H1 (cell line): ENCODE measurements around the gene POLR3G. TPM values are rescaled to one million over a fixed set of nuclear protein-coding genes. Genes with fewer than 3 reads are reported as not detected.

Experiments
- CTCF ChIA-PET: fragments of 300-600 bp; sonication (Branson Sonifier 250); formaldehyde crosslinking; loops from one replicate; lab custom pipeline; 2021; ENCODE audit not compliant: partially characterized antibody; lab: Charles Lee
- POLR2A ChIA-PET: fragments of 300-600 bp; sonication (Branson Sonifier 250); formaldehyde crosslinking; loops from one replicate; lab custom pipeline; 2021; ENCODE audit warnings: inconsistent platforms; ENCODE audit not compliant: partially characterized antibody; lab: Charles Lee
- DNase-seq, 2 experiments: peaks; one replicate each; pipeline versions ENCODE4 v3.0.0 to v3.0.0-alpha.2; 2010 to 2022; ENCODE audit warnings: low spot score in 2 of 2, low read depth in 1 of 2, mixed read lengths in 1 of 2
- FAIRE-seq: peaks from 2 replicates; lab custom pipeline; 2011; peaks lifted over from hg19 to GRCh38; lab: Jason Lieb, UNC
- H2AFZ ChIP-seq: 2 replicates; pipeline ENCODE4 v1.8.1; 2012; ENCODE audit warnings: low read length, inconsistent platforms
- H2AK5ac ChIP-seq: 2 replicates; pipeline ENCODE4 v1.6.1; 2013; ENCODE audit warnings: low read depth, low read length
- H2BK120ac ChIP-seq: replicated peaks from 2 replicates; pipeline ENCODE3; 2013; ENCODE audit warnings: low read depth, low read length, inconsistent platforms
- H2BK12ac ChIP-seq: 2 replicates; pipeline ENCODE4 v1.6.1; 2013; ENCODE audit warnings: low read depth, low read length
- H2BK15ac ChIP-seq: 2 replicates; pipeline ENCODE4 v1.6.1; 2013; ENCODE audit warnings: low read length
- H2BK20ac ChIP-seq: 2 replicates; pipeline ENCODE4 v1.6.1; 2013; ENCODE audit warnings: low read length
- H2BK5ac ChIP-seq: 2 replicates; pipeline ENCODE4 v1.6.1; 2013; ENCODE audit warnings: low read depth, low read length
- H3K14ac ChIP-seq: 2 replicates; pipeline ENCODE4 v1.6.1; 2013; ENCODE audit warnings: inconsistent platforms; ENCODE audit not compliant: insufficient read length
- H3K18ac ChIP-seq: 2 replicates; pipeline ENCODE4 v1.6.1; 2013; ENCODE audit warnings: low read length; ENCODE audit errors: extremely low read depth
- H3K23ac ChIP-seq: 2 replicates; pipeline ENCODE4 v1.6.1; 2013; ENCODE audit warnings: inconsistent platforms; ENCODE audit not compliant: insufficient read length
- H3K23me2 ChIP-seq: 2 replicates; pipeline ENCODE4 v1.6.1; 2013; ENCODE audit warnings: low read depth, low read length
- H3K27ac ChIP-seq: 2 replicates; pipeline ENCODE4 v1.6.1; 2011; ENCODE audit warnings: low read depth, low read length, inconsistent platforms
- H3K27me3 ChIP-seq, 4 experiments: replicated peaks in 1 of 4; 1 replicate in 1 of 4; 2 replicates in 3 of 4; pipeline versions ENCODE4 v1.6.1 to v1.8.1; 2011 to 2013; ENCODE audit warnings: low read length in 3 of 4, mild to moderate bottlenecking in 3 of 4, inconsistent platforms in 2 of 4, mixed read lengths in 2 of 4, moderate library complexity in 1 of 4; ENCODE audit not compliant: control insufficient read depth in 3 of 4, insufficient read depth in 3 of 4; ENCODE audit errors: extremely low read depth in 1 of 4
- H3K36me3 ChIP-seq, 4 experiments: 2 replicates each; pipeline versions ENCODE4 v1.6.1 to v1.8.1; 2011 to 2013; ENCODE audit warnings: mild to moderate bottlenecking in 4 of 4, low read length in 3 of 4, moderate library complexity in 2 of 4, control low read depth in 1 of 4, inconsistent platforms in 1 of 4; ENCODE audit not compliant: insufficient read depth in 4 of 4, control insufficient read depth in 2 of 4
- H3K4ac ChIP-seq: replicated peaks from 2 replicates; pipeline ENCODE3; 2013; ENCODE audit warnings: low read length, low read depth, mixed read lengths, inconsistent platforms; ENCODE audit not compliant: insufficient read length
- H3K4me1 ChIP-seq, 4 experiments: replicated peaks in 1 of 4; 1 replicate in 1 of 4; 2 replicates in 3 of 4; pipeline versions ENCODE4 v1.6.1 to v1.8.1; 2011 to 2013; ENCODE audit warnings: low read length in 3 of 4, inconsistent platforms in 2 of 4, mixed read lengths in 1 of 4; ENCODE audit not compliant: insufficient read depth in 4 of 4, control insufficient read depth in 3 of 4
- H3K4me2 ChIP-seq, 2 experiments: 2 replicates each; pipeline versions ENCODE4 v1.6.1 to v1.8.1; 2011 to 2013; ENCODE audit warnings: low read depth in 2 of 2, low read length in 2 of 2, control low read depth in 1 of 2, inconsistent platforms in 1 of 2, mild to moderate bottlenecking in 1 of 2; ENCODE audit not compliant: insufficient read depth in 1 of 2
- H3K4me3 ChIP-seq, 4 experiments: fragments of 200-600, 300-600 bp in 1 of 4; sonication (generic), shearing (Covaris generic), sonication (Bioruptor Twin) in 1 of 4; 2 replicates each; pipeline versions ENCODE4 v1.5.1 to v1.8.1; 2011 to 2016; ENCODE audit warnings: low read length in 4 of 4, low read depth in 3 of 4, control low read depth in 2 of 4, inconsistent platforms in 2 of 4, mild to moderate bottlenecking in 2 of 4, mixed read lengths in 1 of 4, moderate library complexity in 1 of 4; ENCODE audit not compliant: insufficient read depth in 2 of 4; ENCODE audit errors: extremely low read depth in 1 of 4
- H3K56ac ChIP-seq: replicated peaks from 2 replicates; pipeline ENCODE3; 2013; ENCODE audit warnings: low read depth, mild to moderate bottlenecking, mixed read lengths, low read length, inconsistent platforms; ENCODE audit not compliant: insufficient read length
- H3K79me1 ChIP-seq: 2 replicates; pipeline ENCODE4 v1.6.1; 2013; ENCODE audit warnings: low read depth, low read length, control low read depth
- H3K79me2 ChIP-seq, 2 experiments: 2 replicates each; pipeline versions ENCODE4 v1.6.1 to v1.8.1; 2012 to 2013; ENCODE audit warnings: low read length in 2 of 2, mild to moderate bottlenecking in 2 of 2, inconsistent platforms in 1 of 2; ENCODE audit not compliant: insufficient read depth in 2 of 2, control insufficient read depth in 1 of 2
- H3K9ac ChIP-seq, 4 experiments: replicated peaks in 1 of 4; 1 replicate in 1 of 4; 2 replicates in 3 of 4; pipeline versions ENCODE4 v1.6.1 to v1.8.1; 2011 to 2013; ENCODE audit warnings: low read depth in 3 of 4, low read length in 3 of 4, control low read depth in 2 of 4, mild to moderate bottlenecking in 2 of 4, moderate library complexity in 2 of 4, inconsistent platforms in 1 of 4; ENCODE audit errors: extremely low read depth in 1 of 4
- H3K9me3 ChIP-seq, 2 experiments: 2 replicates each; pipeline versions ENCODE4 v1.6.1 to v1.8.1; 2012 to 2013; ENCODE audit warnings: mild to moderate bottlenecking in 2 of 2, moderate library complexity in 2 of 2, control low read depth in 1 of 2, inconsistent platforms in 1 of 2, low read depth in 1 of 2, low read length in 1 of 2, mixed read lengths in 1 of 2; ENCODE audit not compliant: insufficient read depth in 2 of 2
- H4K20me1 ChIP-seq, 2 experiments: replicated peaks in 1 of 2; 2 replicates each; pipeline versions ENCODE3 to v1.8.1; 2011 to 2013; ENCODE audit warnings: inconsistent platforms in 2 of 2, low read length in 2 of 2, mild to moderate bottlenecking in 1 of 2; ENCODE audit not compliant: insufficient read depth in 2 of 2, control insufficient read depth in 1 of 2
- H4K5ac ChIP-seq: 2 replicates; pipeline ENCODE4 v1.6.1; 2013; ENCODE audit warnings: low read length, low read depth, mixed read lengths, inconsistent platforms; ENCODE audit not compliant: insufficient read length
- H4K8ac ChIP-seq: 2 replicates; pipeline ENCODE4 v1.8.0; 2013; ENCODE audit warnings: mild to moderate bottlenecking, moderate library complexity, low read length, inconsistent platforms; ENCODE audit not compliant: insufficient read depth; ENCODE audit errors: extremely low read depth
- H4K91ac ChIP-seq: replicated peaks from 2 replicates; pipeline ENCODE3; 2013; ENCODE audit warnings: low read length, mixed read lengths, inconsistent platforms; ENCODE audit not compliant: insufficient read length
- WGBS, 2 experiments: shearing (Covaris generic) in 1 of 2; methylation state at CpG; one replicate each; pipeline versions ENCODE4 v1.1.6 to v1.1.7; 2013 to 2015; ENCODE audit warnings: low lambda C conversion rate in 2 of 2, mixed read lengths in 2 of 2, inconsistent platforms in 1 of 2, low coverage in 1 of 2, missing lambda C conversion rate in 1 of 2; ENCODE audit not compliant: insufficient replicate concordance in 2 of 2, insufficient coverage in 1 of 2, insufficient read length in 1 of 2; ENCODE audit errors: extremely low coverage in 1 of 2, missing lambda C conversion rate in 1 of 2; 5-methylcytosine and 5-hydroxymethylcytosine counted together
- polyA plus RNA-seq, 7 experiments: library from polyadenylated mRNA; depleted of rRNA in 3 of 7; stranded (reverse) in 5 of 7; unstranded in 2 of 7; fragments of >200 nt in 5 of 7; fragments of 200-250 nt in 2 of 7; gene quantifications; 1 replicate in 5 of 7; 2 replicates in 1 of 7; 4 replicates in 1 of 7; pipeline versions ENCODE4 v1.2.1 to v1.2.3, GENCODE V29; 2011 to 2013; ENCODE audit warnings: missing spikeins in 2 of 7, mixed read lengths in 2 of 7
- total RNA-seq: library from RNA; stranded (reverse); fragmentation: NEBNext Ultra II Directional; extraction: Animal tissue kit (Norgen Biotek cat#: 25700); gene quantifications from 2 replicates; pipeline ENCODE4 v1.2.1, GENCODE V29; 2021

Gene POLR3G
- total and polyA plus RNA-seq, 2 of the 8 experiments (the other 6 are each of a cell fraction or from before 2014, with no cell fraction given), result 119 to 179 TPM

DNA sequence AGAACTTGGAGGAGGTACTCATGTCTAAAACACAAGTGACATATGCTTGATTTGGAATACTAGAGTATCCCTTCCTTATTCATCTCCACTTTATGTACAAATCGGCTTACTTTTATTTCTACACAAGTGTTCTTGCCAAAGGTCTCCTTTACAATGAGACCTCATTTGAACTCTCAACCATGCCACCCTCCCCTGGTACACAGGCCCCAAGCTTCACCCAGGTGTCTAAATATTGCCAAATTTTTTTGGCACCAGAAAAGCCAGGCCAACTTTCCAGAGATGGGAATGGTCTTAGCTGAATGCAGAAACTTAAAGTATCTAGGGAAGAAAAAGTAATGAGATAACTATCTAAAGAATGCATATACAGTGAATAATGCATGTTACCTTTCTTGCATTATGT lies 35.8 kb downstream of the POLR3G start:
- Histone ChIP-seq H3K9me3 (no peaks in the 10 kb centered on the region), H2BK20ac (no peak overlapping the region), H2BK120ac (no peak overlapping the region), H3K4me1 (no peaks in the 10 kb centered on the region), H3K27ac (no peak overlapping the region), H4K91ac (no peak overlapping the region), H2BK5ac (no peak overlapping the region), H3K18ac (no peak overlapping the region), H3K27me3 (no peaks in the 10 kb centered on the region), H3K79me2 (no peaks in the 10 kb centered on the region), H4K20me1 (peaks cover 2% of the 10 kb centered on the region in 2 experiments), H2AFZ (no peak overlapping the region), H3K4me3 (no peak overlapping the region), H3K14ac (no peak overlapping the region), H3K36me3 (peaks cover 2 to 47% (median 25%) of the 10 kb centered on the region in 4 experiments; a peak in 6 of 8 replicates), H4K5ac (no peak overlapping the region), H3K4me2 (no peak overlapping the region), H2BK15ac (no peak overlapping the region), H2AK5ac (no peak overlapping the region), H3K79me1 (no peaks in the 10 kb centered on the region; the same call in 1 of the 2 replicates), H3K9ac (no peak overlapping the region), H3K56ac (no peak overlapping the region), H3K23me2 (no peaks in the 10 kb centered on the region), H4K8ac (no peak overlapping the region), H2BK12ac (no peak overlapping the region), H3K4ac (no peak overlapping the region), H3K23ac (no peak overlapping the region)
- no peak for DNase-seq
- no peak for FAIRE-seq
- WGBS, 2 experiments, result 92% methylated on average over 1 of the region's 1 CpG; no CpG with 5 or more reads in 1 of the 2 experiments
- POLR2A ChIA-PET, result interaction anchor here (0.7 to 1.4 kb wide), 4 partner anchors 11 to 877 kb away, joined by 3 read pairs; no protein-coding TSS in a partner anchor
- CTCF ChIA-PET, result interaction anchor here (0.9 to 1.4 kb wide), 4 partner anchors 8 to 77 kb away, joined by 3 to 5 read pairs (median 4); partner anchors contain the start of gene LYSMD3
